ENCODE measurements around the gene PHACTR3.

Gene PHACTR3

GRCh38 chr20:59696476-59696875 is 92.1 kb downstream of the PHACTR3 start:
- no peak overlapping the region for H3K4ac ChIP-seq (ENCODE audit: low read depth in 1 of 2, low read length in 2 of 2)
- no peak overlapping the region for H2BK120ac ChIP-seq (ENCODE audit: low read depth, low read length)
- no peak overlapping the region for H3K23ac ChIP-seq (ENCODE audit: low read length in 2 of 2)
- H2AFZ ChIP-seq (ENCODE audit: low read depth, low read length) = no peak overlapping the region
- no peak overlapping the region for H4K8ac ChIP-seq (ENCODE audit: low read length)
- H3K36me3 ChIP-seq (ENCODE audit: control insufficient read depth in 1 of 2, insufficient read depth in 2 of 2, low read depth in 1 of 2, low read length in 2 of 2) = no peaks in the 10 kb centered on the region
- no peak overlapping the region for H3K18ac ChIP-seq (ENCODE audit: low read depth in 1 of 2, low read length in 2 of 2)
- DNase-seq = no peak
- H3K27ac ChIP-seq (ENCODE audit: low read length, poor library complexity, severe bottlenecking) = no peak overlapping the region
- 56% methylated on average over 5 of the region's 5 CpGs for WGBS
- no peak overlapping the region for H2AK5ac ChIP-seq (ENCODE audit: low read length, severe bottlenecking)
- no peak overlapping the region for H3K4me3 ChIP-seq (ENCODE audit: insufficient read depth in 1 of 2, low read depth in 1 of 2, low read length in 2 of 2)
- no peak overlapping the region for H3K4me2 ChIP-seq (ENCODE audit: low read length, poor library complexity, severe bottlenecking)
- no peaks in the 10 kb centered on the region for H3K79me1 ChIP-seq (replicated peaks; ENCODE audit: low read length, poor library complexity, severe bottlenecking)
- H3K9me3 ChIP-seq (ENCODE audit: control insufficient read depth, low read length) = no peaks in the 10 kb centered on the region
- H3K27me3 ChIP-seq (ENCODE audit: control insufficient read depth in 1 of 2, insufficient read depth in 1 of 2, low read length in 2 of 2) = peaks cover 0 to 6% of the 10 kb centered on the region in 2 experiments
- H2BK5ac ChIP-seq (ENCODE audit: low read depth, low read length, poor library complexity, severe bottlenecking) = no peak overlapping the region
- no peak overlapping the region for H3K14ac ChIP-seq (ENCODE audit: low read length in 2 of 2)
- H2BK12ac ChIP-seq (ENCODE audit: low read length in 2 of 2) = no peak overlapping the region
- H3K9ac ChIP-seq (ENCODE audit: low read length) = no peak overlapping the region
- no peak overlapping the region for H4K91ac ChIP-seq (ENCODE audit: low read length)
- H3K4me1 ChIP-seq (ENCODE audit: control insufficient read depth, insufficient read depth, low read depth, low read length) = no peaks in the 10 kb centered on the region
- H2BK15ac ChIP-seq (ENCODE audit: low read depth, poor library complexity, severe bottlenecking) = no peak overlapping the region

GRCh38 chr20:59697068-59697467 is 92.7 kb downstream of the PHACTR3 start:
- Histone ChIP-seq H4K8ac (ENCODE audit: low read length) (no peak overlapping the region), H3K18ac (ENCODE audit: low read depth in 1 of 2, low read length in 2 of 2) (no peak overlapping the region), H3K79me1 (replicated peaks; ENCODE audit: low read length, poor library complexity, severe bottlenecking) (no peaks in the 10 kb centered on the region), H3K23ac (ENCODE audit: low read length in 2 of 2) (no peak overlapping the region), H3K9me3 (ENCODE audit: control insufficient read depth, low read length) (no peaks in the 10 kb centered on the region), H2AFZ (ENCODE audit: low read depth, low read length) (no peak overlapping the region), H2BK120ac (ENCODE audit: low read depth, low read length) (no peak overlapping the region), H3K14ac (ENCODE audit: low read length in 2 of 2) (no peak overlapping the region), H3K27me3 (ENCODE audit: control insufficient read depth in 1 of 2, insufficient read depth in 1 of 2, low read length in 2 of 2) (peaks cover 0 to 6% of the 10 kb centered on the region in 2 experiments), H3K4me1 (ENCODE audit: control insufficient read depth, insufficient read depth, low read depth, low read length) (no peaks in the 10 kb centered on the region), H3K4ac (ENCODE audit: low read depth in 1 of 2, low read length in 2 of 2) (no peak overlapping the region), H3K36me3 (ENCODE audit: control insufficient read depth in 1 of 2, insufficient read depth in 2 of 2, low read depth in 1 of 2, low read length in 2 of 2) (no peaks in the 10 kb centered on the region), H3K4me2 (ENCODE audit: low read length, poor library complexity, severe bottlenecking) (no peak overlapping the region), H2AK5ac (ENCODE audit: low read length, severe bottlenecking) (no peak overlapping the region), H2BK5ac (ENCODE audit: low read depth, low read length, poor library complexity, severe bottlenecking) (no peak overlapping the region), H4K91ac (ENCODE audit: low read length) (no peak overlapping the region), H2BK12ac (ENCODE audit: low read length in 2 of 2) (no peak overlapping the region), H3K27ac (ENCODE audit: low read length, poor library complexity, severe bottlenecking) (no peak overlapping the region), H3K9ac (ENCODE audit: low read length) (no peak overlapping the region), H3K4me3 (ENCODE audit: insufficient read depth in 1 of 2, low read depth in 1 of 2, low read length in 2 of 2) (no peak overlapping the region), H2BK15ac (ENCODE audit: low read depth, poor library complexity, severe bottlenecking) (no peak overlapping the region)
- 91% methylated on average over 4 of the region's 4 CpGs for WGBS
- DNase-seq = no peak

- no peak overlapping the region for H4K91ac ChIP-seq (ENCODE audit: low read length)
- H2AK5ac ChIP-seq (ENCODE audit: low read length, severe bottlenecking) = no peak overlapping the region
- no peak overlapping the region for H2AFZ ChIP-seq (ENCODE audit: low read depth, low read length)
- WGBS = 89% methylated on average over 1 of the region's 1 CpG
- H3K4ac ChIP-seq (ENCODE audit: low read depth in 1 of 2, low read length in 2 of 2) = no peak overlapping the region
- no peak overlapping the region for H3K14ac ChIP-seq (ENCODE audit: low read length in 2 of 2)
- no peak overlapping the region for H2BK5ac ChIP-seq (ENCODE audit: low read depth, low read length, poor library complexity, severe bottlenecking)
- H2BK12ac ChIP-seq (ENCODE audit: low read length in 2 of 2) = no peak overlapping the region
- no peaks in the 10 kb centered on the region for H3K79me1 ChIP-seq (replicated peaks; ENCODE audit: low read length, poor library complexity, severe bottlenecking)
- peaks cover 0 to 6% of the 10 kb centered on the region in 2 experiments for H3K27me3 ChIP-seq (ENCODE audit: control insufficient read depth in 1 of 2, insufficient read depth in 1 of 2, low read length in 2 of 2)
- H3K9me3 ChIP-seq (ENCODE audit: control insufficient read depth, low read length) = no peaks in the 10 kb centered on the region
- H3K4me2 ChIP-seq (ENCODE audit: low read length, poor library complexity, severe bottlenecking) = no peak overlapping the region
- no peak overlapping the region for H2BK15ac ChIP-seq (ENCODE audit: low read depth, poor library complexity, severe bottlenecking)
- no peak overlapping the region for H3K18ac ChIP-seq (ENCODE audit: low read depth in 1 of 2, low read length in 2 of 2)
- H4K8ac ChIP-seq (ENCODE audit: low read length) = no peak overlapping the region
- H3K23ac ChIP-seq (ENCODE audit: low read length in 2 of 2) = no peak overlapping the region
- no peak overlapping the region for H3K27ac ChIP-seq (ENCODE audit: low read length, poor library complexity, severe bottlenecking)
- no peak for DNase-seq
- no peak overlapping the region for H2BK120ac ChIP-seq (ENCODE audit: low read depth, low read length)
- no peaks in the 10 kb centered on the region for H3K36me3 ChIP-seq (ENCODE audit: control insufficient read depth in 1 of 2, insufficient read depth in 2 of 2, low read depth in 1 of 2, low read length in 2 of 2)
- no peak overlapping the region for H3K9ac ChIP-seq (ENCODE audit: low read length)
- H3K4me3 ChIP-seq (ENCODE audit: insufficient read depth in 1 of 2, low read depth in 1 of 2, low read length in 2 of 2) = no peak overlapping the region
- no peaks in the 10 kb centered on the region for H3K4me1 ChIP-seq (ENCODE audit: control insufficient read depth, insufficient read depth, low read depth, low read length)
Measured at GRCh38 chr20:59698598-59698997, 94.3 kb downstream of the PHACTR3 start.

GRCh38 chr20:59701236-59701635 is 96.9 kb downstream of the PHACTR3 start:
- Histone ChIP-seq H2BK15ac (ENCODE audit: low read depth, poor library complexity, severe bottlenecking) (no peak overlapping the region), H3K4me2 (ENCODE audit: low read length, poor library complexity, severe bottlenecking) (no peak overlapping the region), H3K14ac (ENCODE audit: low read length in 2 of 2) (no peak overlapping the region), H3K9me3 (ENCODE audit: control insufficient read depth, low read length) (no peaks in the 10 kb centered on the region), H2AK5ac (ENCODE audit: low read length, severe bottlenecking) (no peak overlapping the region), H3K18ac (ENCODE audit: low read depth in 1 of 2, low read length in 2 of 2) (no peak overlapping the region), H3K9ac (ENCODE audit: low read length) (no peak overlapping the region), H3K27ac (ENCODE audit: low read length, poor library complexity, severe bottlenecking) (no peak overlapping the region), H3K27me3 (ENCODE audit: control insufficient read depth in 1 of 2, insufficient read depth in 1 of 2, low read length in 2 of 2) (no peaks in the 10 kb centered on the region), H2AFZ (ENCODE audit: low read depth, low read length) (no peak overlapping the region), H3K23ac (ENCODE audit: low read length in 2 of 2) (no peak overlapping the region), H4K8ac (ENCODE audit: low read length) (no peak overlapping the region), H3K4me3 (ENCODE audit: insufficient read depth in 1 of 2, low read depth in 1 of 2, low read length in 2 of 2) (no peak overlapping the region), H2BK120ac (ENCODE audit: low read depth, low read length) (no peak overlapping the region), H3K4ac (ENCODE audit: low read depth in 1 of 2, low read length in 2 of 2) (no peak overlapping the region), H3K4me1 (ENCODE audit: control insufficient read depth, insufficient read depth, low read depth, low read length) (no peaks in the 10 kb centered on the region), H2BK12ac (ENCODE audit: low read length in 2 of 2) (no peak overlapping the region), H3K79me1 (replicated peaks; ENCODE audit: low read length, poor library complexity, severe bottlenecking) (no peaks in the 10 kb centered on the region), H2BK5ac (ENCODE audit: low read depth, low read length, poor library complexity, severe bottlenecking) (no peak overlapping the region), H3K36me3 (ENCODE audit: control insufficient read depth in 1 of 2, insufficient read depth in 2 of 2, low read depth in 1 of 2, low read length in 2 of 2) (no peaks in the 10 kb centered on the region), H4K91ac (ENCODE audit: low read length) (no peak overlapping the region)
- 75% methylated on average over 2 of the region's 2 CpGs for WGBS
- no peak for DNase-seq
